Endodermal cell (in vitro differentiated cells): ENCODE measurements around the gene ITIH5. TPM values are rescaled to one million over a fixed set of nuclear protein-coding genes. Genes with fewer than 3 reads are reported as not detected.
A peak's percentile ranks its signal among the peaks of the same experiment; 100 is the strongest.

Experiments used
- DNase-seq: peaks from one replicate; pipeline ENCODE4 v3.0.0-alpha.2; 2017
- H3K27ac ChIP-seq: 2 replicates; pipeline ENCODE4 v1.5.1; 2013; ENCODE audit warnings: mild to moderate bottlenecking, low read depth, low read length, moderate library complexity
- H3K27me3 ChIP-seq: 2 replicates; pipeline ENCODE4 v1.6.1; 2013; ENCODE audit warnings: mild to moderate bottlenecking, low read length, moderate library complexity; ENCODE audit not compliant: insufficient read depth, control insufficient read depth, poor library complexity, severe bottlenecking
- H3K36me3 ChIP-seq: 2 replicates; pipeline ENCODE4 v1.7.0; 2013; ENCODE audit warnings: mild to moderate bottlenecking, low read length, moderate library complexity; ENCODE audit not compliant: control insufficient read depth, insufficient read depth
- H3K4me1 ChIP-seq: one replicate; pipeline ENCODE4 v1.7.0; 2013; ENCODE audit warnings: low read length; ENCODE audit not compliant: control insufficient read depth, insufficient read depth
- H3K4me3 ChIP-seq: 2 replicates; pipeline ENCODE4 v1.5.1; 2013; ENCODE audit warnings: mild to moderate bottlenecking, low read length, moderate library complexity
- H3K9ac ChIP-seq: 2 replicates; pipeline ENCODE4 v1.6.1; 2013; ENCODE audit warnings: mild to moderate bottlenecking, low read length, moderate library complexity; ENCODE audit not compliant: poor library complexity, severe bottlenecking; ENCODE audit errors: extremely low read depth
- H3K9me3 ChIP-seq: 2 replicates; pipeline ENCODE4 v1.6.1; 2013; ENCODE audit warnings: mild to moderate bottlenecking, low read length, moderate library complexity; ENCODE audit not compliant: control insufficient read depth
- H3K27ac Mint-ChIP-seq: 2 replicates; pipeline ENCODE4 v1.8.0; 2020; ENCODE audit warnings: mixed read lengths
- H3K27me3 Mint-ChIP-seq: 2 replicates; pipeline ENCODE4 v1.8.0; 2021; ENCODE audit warnings: mild to moderate bottlenecking, mixed read lengths; ENCODE audit not compliant: insufficient read depth
- H3K36me3 Mint-ChIP-seq: 2 replicates; pipeline ENCODE4 v1.8.0; 2020; ENCODE audit warnings: low read depth, mixed read lengths
- H3K4me1 Mint-ChIP-seq: 2 replicates; pipeline ENCODE4 v1.8.0; 2020; ENCODE audit warnings: mixed read lengths
- H3K4me3 Mint-ChIP-seq: 2 replicates; pipeline ENCODE4 v1.8.0; 2020; ENCODE audit warnings: mild to moderate bottlenecking, moderate library complexity, mixed read lengths
- H3K9me3 Mint-ChIP-seq: 2 replicates; pipeline ENCODE4 v1.8.0; 2020; ENCODE audit warnings: mild to moderate bottlenecking, mixed read lengths
- CTCF ChIP-seq: fragments of 200-600 bp; sonication (generic); conservative IDR thresholded peaks from 2 replicates; pipeline ENCODE4 v1.5.0; 2021; ENCODE audit warnings: antibody characterized with exemption, mild to moderate bottlenecking
- WGBS, 2 experiments: methylation state at CpG; one replicate each; pipeline versions ENCODE4 v1.1.5 to v1.1.7; 2013; ENCODE audit warnings: missing lambda C conversion rate in 2 of 2, mixed read lengths in 1 of 2; ENCODE audit not compliant: insufficient coverage in 1 of 2, insufficient read length in 1 of 2; 5-methylcytosine and 5-hydroxymethylcytosine counted together
- total RNA-seq, 2 donors: library from RNA; stranded (reverse); fragmentation: NEBNext Ultra II Directional in 1 of 2; extraction: Animal tissue kit (Norgen Biotek cat#: 25700) in 1 of 2; gene quantifications; 2 replicates in 1 of 2; 3 replicates in 1 of 2; pipeline ENCODE4 v1.2.1, GENCODE V29; 2021

The ITIH5 gene
- total RNA-seq, 2 donors from 2014 or later = 2.9 to 5.3 TPM

- Mint-ChIP-seq H3K4me1 (peaks cover 15% of the 10 kb centered on the region), H3K27me3 (peaks cover 12% of the 10 kb centered on the region), H3K36me3 (peaks cover 2% of the 10 kb centered on the region), H3K27ac (no peak overlapping the region), H3K9me3 (peaks cover 17% of the 10 kb centered on the region), H3K4me3 (no peak overlapping the region)
- H3K36me3 ChIP-seq = no peaks in the 10 kb centered on the region
- H3K9ac ChIP-seq = no peak overlapping the region
- 89 to 97% methylated on average over 4 to 5 of the region's 5 CpGs for WGBS, 2 experiments
- H3K9me3 ChIP-seq = peaks cover 23% of the 10 kb centered on the region
- no peak for DNase-seq
- no peak for TF ChIP-seq CTCF
- H3K27me3 ChIP-seq = peaks cover 14% of the 10 kb centered on the region
- no peak overlapping the region for H3K4me3 ChIP-seq
- no peak overlapping the region for H3K27ac ChIP-seq
- H3K4me1 ChIP-seq = peaks cover 9% of the 10 kb centered on the region
Observed at GRCh38 chr10:7515439-7515838, 151.3 kb downstream of the ITIH5 start.

GRCh38 chr10:7513936-7514335, 152.8 kb downstream of the ITIH5 start:
- Histone ChIP-seq H3K27ac (no peak overlapping the region), H3K9ac (no peak overlapping the region), H3K4me3 (no peak overlapping the region), H3K36me3 (no peaks in the 10 kb centered on the region), H3K4me1 (peaks cover 9% of the 10 kb centered on the region), H3K27me3 (peaks cover 14% of the 10 kb centered on the region), H3K9me3 (peaks cover 37% of the 10 kb centered on the region)
- peak; percentile 75 for DNase-seq
- WGBS, 2 experiments = 17 to 50% methylated on average over 3 to 4 of the region's 4 CpGs
- TF ChIP-seq CTCF = peak; percentile 13
- no peak overlapping the region for H3K4me3 Mint-ChIP-seq
- peaks cover 3% of the 10 kb centered on the region for H3K36me3 Mint-ChIP-seq
- peaks cover 30% of the 10 kb centered on the region for H3K9me3 Mint-ChIP-seq
- no peak overlapping the region for H3K27ac Mint-ChIP-seq
- H3K27me3 Mint-ChIP-seq = peaks cover 12% of the 10 kb centered on the region
- peaks cover 15% of the 10 kb centered on the region for H3K4me1 Mint-ChIP-seq

- Histone ChIP-seq H3K36me3 (no peaks in the 10 kb centered on the region), H3K4me3 (peak overlapping the region; percentile 3), H3K9ac (no peak overlapping the region), H3K4me1 (peaks cover 9% of the 10 kb centered on the region), H3K27me3 (peaks cover 14% of the 10 kb centered on the region), H3K9me3 (peaks cover 37% of the 10 kb centered on the region), H3K27ac (no peak overlapping the region)
- Mint-ChIP-seq H3K9me3 (peaks cover 34% of the 10 kb centered on the region), H3K27me3 (peaks cover 15% of the 10 kb centered on the region), H3K27ac (no peak overlapping the region), H3K36me3 (peaks cover 3% of the 10 kb centered on the region), H3K4me1 (peaks cover 15% of the 10 kb centered on the region), H3K4me3 (no peak overlapping the region)
- no peak for DNase-seq
- no peak for TF ChIP-seq CTCF
- 87 to 90% methylated on average over 3 of the region's 3 CpGs for WGBS, 2 experiments
Observed at GRCh38 chr10:7513455-7513854, 153.3 kb downstream of the ITIH5 start.
